ENCODE data around the gene ANKRD13D.
A peak's percentile ranks its signal among the peaks of the same experiment; 100 is the strongest.
"Not testable (repeated sequence)": the region's sequence is repeated elsewhere in the genome, so short reads cannot be mapped to it uniquely, and the experiment has no call there.

Gene ANKRD13D

GRCh38 chr11:67315325-67315909, 26.3 kb downstream of the ANKRD13D start:
- TF ChIP-seq CTCF (IDR thresholded peaks at IDR 0.05; ENCODE audit: low read depth, low read length) = no peak
- no peak for DNase-seq (ENCODE audit: extremely low read depth, low read depth)

GRCh38 chr11:67316882-67317204, 27.7 kb downstream of the ANKRD13D start:
- no peak for DNase-seq (ENCODE audit: extremely low read depth, low read depth)
- TF ChIP-seq CTCF (IDR thresholded peaks at IDR 0.05; ENCODE audit: low read depth, low read length) = no peak

GRCh38 chr11:67317205-67317887, 28.2 kb downstream of the ANKRD13D start:
- peak; percentile 80 for DNase-seq (ENCODE audit: extremely low read depth, low read depth)
- TF ChIP-seq CTCF (IDR thresholded peaks at IDR 0.05; ENCODE audit: low read depth, low read length) = peak; percentile 87

GRCh38 chr11:67317888-67318555, 28.9 kb downstream of the ANKRD13D start:
- no peak for TF ChIP-seq CTCF (IDR thresholded peaks at IDR 0.05; ENCODE audit: low read depth, low read length)
- no peak for DNase-seq (ENCODE audit: extremely low read depth, low read depth)

GRCh38 chr11:67318876-67319275, 29.8 kb downstream of the ANKRD13D start:
- DNase-seq (ENCODE audit: extremely low read depth, low read depth) = not testable (repeated sequence)

- no peak for TF ChIP-seq CTCF (IDR thresholded peaks at IDR 0.05; ENCODE audit: low read depth, low read length)
- DNase-seq (ENCODE audit: extremely low read depth, low read depth) = no peak
Measured at GRCh38 chr11:67320011-67320410, 30.9 kb downstream of the ANKRD13D start.

- DNase-seq (ENCODE audit: extremely low read depth, low read depth) = no peak
- TF ChIP-seq CTCF (IDR thresholded peaks at IDR 0.05; ENCODE audit: low read depth, low read length) = no peak
Measured at GRCh38 chr11:67320691-67321090, 31.6 kb downstream of the ANKRD13D start.

Measured in AG09319 (cell line).